OCI-LY1 (cell line): ENCODE results near the gene ARHGAP20.

Experiments
- H2AFZ ChIP-seq: fragments of 200-600 bp; sonication (generic), shearing (Covaris generic); 2 replicates; pipeline ENCODE4 v1.6.0; 2014; ENCODE audit warnings: antibody characterized with exemption, mild to moderate bottlenecking, low read length
- H3F3A ChIP-seq: fragments of 200-600 bp; sonication (generic), shearing (Covaris generic); 2 replicates; pipeline ENCODE4 v1.6.0; 2014; ENCODE audit warnings: mild to moderate bottlenecking, antibody characterized with exemption, low read length, moderate library complexity; ENCODE audit not compliant: insufficient read depth
- H3K27ac ChIP-seq: fragments of 200-600 bp; sonication (generic); 2 replicates; pipeline ENCODE4 v1.5.1; 2014; ENCODE audit warnings: low read length, mixed run types, mild to moderate bottlenecking, low read depth; ENCODE audit not compliant: poor library complexity, severe bottlenecking
- H3K27me3 ChIP-seq: fragments of 200-600 bp; sonication (generic); 2 replicates; pipeline ENCODE4 v1.6.0; 2014; ENCODE audit warnings: antibody characterized with exemption, mild to moderate bottlenecking, low read length, moderate library complexity; ENCODE audit not compliant: insufficient read depth
- H3K36me3 ChIP-seq: fragments of 200-600 bp; sonication (generic); 2 replicates; pipeline ENCODE4 v1.6.1; 2014; ENCODE audit warnings: mild to moderate bottlenecking, antibody characterized with exemption, low read length, moderate library complexity, mixed read lengths; ENCODE audit not compliant: insufficient read depth
- H3K4me1 ChIP-seq: fragments of 200-600 bp; sonication (generic); 2 replicates; pipeline ENCODE4 v1.5.1; 2014; ENCODE audit warnings: mild to moderate bottlenecking, low read length, moderate library complexity; ENCODE audit not compliant: insufficient read depth, severe bottlenecking
- H3K4me2 ChIP-seq: fragments of 200-600 bp; sonication (generic), shearing (Covaris generic); 2 replicates; pipeline ENCODE4 v1.6.1; 2014; ENCODE audit warnings: low read length
- H3K4me3 ChIP-seq: fragments of 200-600 bp; sonication (generic); 2 replicates; pipeline ENCODE4 v1.5.1; 2014; ENCODE audit warnings: low read length, low read depth, mild to moderate bottlenecking, mixed read lengths; ENCODE audit not compliant: poor library complexity, severe bottlenecking
- H3K79me2 ChIP-seq: fragments of 200-600 bp; shearing (Covaris generic); 2 replicates; pipeline ENCODE4 v1.6.1; 2016; ENCODE audit warnings: mixed run types, low read length, mixed read lengths; ENCODE audit not compliant: insufficient read depth
- H3K9ac ChIP-seq: fragments of 200-600 bp; sonication (generic), shearing (Covaris generic); 2 replicates; pipeline ENCODE4 v1.6.1; 2014; ENCODE audit warnings: mild to moderate bottlenecking, low read length, mixed read lengths
- H3K9me2 ChIP-seq: fragments of 200-600 bp; sonication (generic), shearing (Covaris generic); 2 replicates; pipeline ENCODE4 v1.6.1; 2014; ENCODE audit warnings: low read depth, mild to moderate bottlenecking, low read length, mixed read lengths
- H3K9me3 ChIP-seq: fragments of 200-600 bp; shearing (Covaris generic); 2 replicates; pipeline ENCODE4 v1.6.1; 2014; ENCODE audit warnings: low read length, mixed read lengths
- H4K20me1 ChIP-seq: fragments of 200-600 bp; sonication (generic), shearing (Covaris generic); 2 replicates; pipeline ENCODE4 v1.6.0; 2016; ENCODE audit warnings: mild to moderate bottlenecking, low read length; ENCODE audit not compliant: insufficient read depth
- CTCF ChIP-seq: fragments of 200-600 bp; sonication (generic), shearing (Covaris generic); IDR thresholded peaks from 2 replicates; pipeline ENCODE4 v1.5.1; 2017; ENCODE audit warnings: mild to moderate bottlenecking, antibody characterized with exemption, low read length, moderate library complexity, mixed read lengths
- EZH2 ChIP-seq: fragments of 200-600 bp; sonication (generic), shearing (Covaris generic); IDR thresholded peaks from 2 replicates; pipeline ENCODE4 v1.8.0; 2017; ENCODE audit warnings: borderline replicate concordance, mixed run types, mild to moderate bottlenecking, antibody characterized with exemption, low read length, moderate library complexity, mixed read lengths

Gene ARHGAP20

GRCh38 chr11:110587972-110588371 is 124.3 kb downstream of the ARHGAP20 start:
- no peaks in the 10 kb centered on the region for H3K27me3 ChIP-seq
- TF ChIP-seq CTCF (no peak), EZH2 (no peak)
- no peak overlapping the region for H3K4me2 ChIP-seq
- no peaks in the 10 kb centered on the region for H3K36me3 ChIP-seq
- no peaks in the 10 kb centered on the region for H3K79me2 ChIP-seq
- H3K27ac ChIP-seq, result no peak overlapping the region
- H3K4me1 ChIP-seq, result no peaks in the 10 kb centered on the region
- no peak overlapping the region for H3K9ac ChIP-seq
- H3K9me3 ChIP-seq, result no peaks in the 10 kb centered on the region
- no peaks in the 10 kb centered on the region for H3K9me2 ChIP-seq
- H3K4me3 ChIP-seq, result no peak overlapping the region
- H4K20me1 ChIP-seq, result no peaks in the 10 kb centered on the region
- no peaks in the 10 kb centered on the region for H3F3A ChIP-seq
- no peak overlapping the region for H2AFZ ChIP-seq

- no peaks in the 10 kb centered on the region for H3K9me3 ChIP-seq
- no peaks in the 10 kb centered on the region for H3K79me2 ChIP-seq
- no peak overlapping the region for H3K9ac ChIP-seq
- H3K4me1 ChIP-seq, result no peaks in the 10 kb centered on the region
- H3K4me2 ChIP-seq, result no peak overlapping the region
- H3K27me3 ChIP-seq, result no peaks in the 10 kb centered on the region
- H4K20me1 ChIP-seq, result no peaks in the 10 kb centered on the region
- TF ChIP-seq EZH2 (no peak), CTCF (no peak)
- no peaks in the 10 kb centered on the region for H3F3A ChIP-seq
- H3K27ac ChIP-seq, result no peak overlapping the region
- H3K36me3 ChIP-seq, result no peaks in the 10 kb centered on the region
- no peak overlapping the region for H3K4me3 ChIP-seq
- H2AFZ ChIP-seq, result no peak overlapping the region
- no peaks in the 10 kb centered on the region for H3K9me2 ChIP-seq
Observed at GRCh38 chr11:110587129-110587528, 125.1 kb downstream of the ARHGAP20 start.

- Histone ChIP-seq H3K4me2 (no peak overlapping the region), H3K9ac (no peak overlapping the region), H3K27ac (no peak overlapping the region), H3K4me3 (no peak overlapping the region), H3K36me3 (no peaks in the 10 kb centered on the region), H3F3A (no peaks in the 10 kb centered on the region), H3K4me1 (no peaks in the 10 kb centered on the region), H2AFZ (no peak overlapping the region), H3K27me3 (no peaks in the 10 kb centered on the region), H3K9me3 (no peaks in the 10 kb centered on the region), H4K20me1 (no peaks in the 10 kb centered on the region), H3K79me2 (no peaks in the 10 kb centered on the region), H3K9me2 (no peaks in the 10 kb centered on the region)
- TF ChIP-seq EZH2 (no peak), CTCF (no peak)
Observed at GRCh38 chr11:110584150-110584549, 128.1 kb downstream of the ARHGAP20 start.
